HCT116 (cell line): ENCODE measurements around the gene SF3B5. TPM values are rescaled to one million over a fixed set of nuclear protein-coding genes. Genes with fewer than 3 reads are reported as not detected.

ENCODE experiments used
- ATAC-seq: fragments of 200-7000 bp; cut with Tn5 transposase; 2 replicates; pipeline ENCODE4 v1.9.1; 2020; ENCODE audit warnings: mild to moderate bottlenecking, moderate library complexity
- BruUV-seq: library from RNA; stranded (reverse); fragments of 400-500 nt; replicated peaks from 2 replicates; lab custom pipeline; 2021; lab: Mats Ljungman, UMichigan
- CTCF ChIA-PET: fragments of 300-600 bp; sonication (Branson Sonifier 250); formaldehyde crosslinking; loops from one replicate; lab custom pipeline; 2021; ENCODE audit warnings: antibody characterized with exemption; lab: Charles Lee
- POLR2A ChIA-PET: fragments of 300-600, 350-600 bp; sonication (Branson Sonifier 250); formaldehyde crosslinking; loops from one replicate; lab custom pipeline; 2021; ENCODE audit warnings: antibody characterized with exemption; lab: Charles Lee
- RAD21 ChIA-PET, 2 experiments: fragments of 300-600 bp; sonication (Branson Sonifier 250); formaldehyde crosslinking; loops; one replicate each; lab custom pipeline; 2023; ENCODE audit warnings: low total read pairs in 2 of 2; ENCODE audit not compliant: uncharacterized antibody in 2 of 2, unreplicated experiment in 2 of 2, low non-redundant PET in 1 of 2; lab: Charles Lee
- DNase-seq: peaks from one replicate; pipeline ENCODE4 v3.0.0-alpha.2; 2010; ENCODE audit warnings: low read depth, low spot score
- H2AFZ ChIP-seq: fragments of 200-600 bp; shearing (Covaris generic), sonication (generic); 2 replicates; pipeline ENCODE4 v1.6.1; 2017; ENCODE audit warnings: low read depth, mixed run types, mixed read lengths, antibody characterized with exemption, low read length; ENCODE audit not compliant: poor library complexity, severe bottlenecking
- H3K27ac ChIP-seq: 2 replicates; pipeline ENCODE4 v1.5.1; 2012; ENCODE audit warnings: low read depth, low read length
- H3K27me3 ChIP-seq: fragments of 200-600 bp; sonication (generic); 2 replicates; pipeline ENCODE4 v1.6.1; 2016; ENCODE audit warnings: mixed run types, low read length, mixed read lengths; ENCODE audit not compliant: insufficient read depth
- H3K36me3 ChIP-seq, 2 experiments: fragments of 200-500 bp in 1 of 2; fragments of 200-600 bp in 1 of 2; sonication (Bioruptor generic) in 1 of 2; sonication (generic) in 1 of 2; 2 replicates each; pipeline versions ENCODE4 v1.5.1 to v1.6.1; 2014 to 2016; ENCODE audit warnings: low read length in 2 of 2, inconsistent platforms in 1 of 2, mixed read lengths in 1 of 2, mixed run types in 1 of 2; ENCODE audit not compliant: insufficient read depth in 2 of 2, control insufficient read depth in 1 of 2
- H3K4me1 ChIP-seq, 2 experiments: fragments of 200-600 bp in 1 of 2; sonication (generic) in 1 of 2; 2 replicates each; pipeline versions ENCODE4 v1.5.1 to v1.6.1; 2012 to 2017; ENCODE audit warnings: low read length in 2 of 2, inconsistent platforms in 1 of 2, mild to moderate bottlenecking in 1 of 2, mixed read lengths in 1 of 2, mixed run types in 1 of 2, moderate library complexity in 1 of 2; ENCODE audit not compliant: insufficient read depth in 2 of 2, control insufficient read depth in 1 of 2
- H3K4me2 ChIP-seq: fragments of 200-600 bp; sonication (generic); 2 replicates; pipeline ENCODE4 v1.6.1; 2017; ENCODE audit warnings: mixed run types, low read length, mixed read lengths
- H3K4me3 ChIP-seq, 2 experiments: fragments of 200-600 bp in 1 of 2; sonication (generic) in 1 of 2; replicated peaks in 1 of 2; 2 replicates each; pipeline ENCODE4 v1.5.1; 2011 to 2016; ENCODE audit warnings: low read length in 2 of 2, control low read depth in 1 of 2, low read depth in 1 of 2, mild to moderate bottlenecking in 1 of 2, mixed read lengths in 1 of 2, mixed run types in 1 of 2
- H3K79me2 ChIP-seq: fragments of 200-600 bp; sonication (generic); 2 replicates; pipeline ENCODE4 v1.6.1; 2017; ENCODE audit warnings: mild to moderate bottlenecking, mixed run types, low read length, moderate library complexity, mixed read lengths; ENCODE audit not compliant: insufficient read depth
- H3K9ac ChIP-seq: fragments of 200-600 bp; sonication (generic); 2 replicates; pipeline ENCODE4 v1.6.1; 2016; ENCODE audit warnings: low read length, mixed read lengths
- H3K9me2 ChIP-seq: fragments of 200-600 bp; sonication (generic), shearing (Covaris generic); 2 replicates; pipeline ENCODE4 v1.6.1; 2017; ENCODE audit warnings: mixed run types, mild to moderate bottlenecking, moderate library complexity; ENCODE audit not compliant: insufficient read depth
- H3K9me3 ChIP-seq, 2 experiments: fragments of 200-500 bp in 1 of 2; fragments of 200-600 bp in 1 of 2; sonication (Bioruptor generic) in 1 of 2; sonication (generic) in 1 of 2; 2 replicates each; pipeline ENCODE4 v1.6.1; 2014 to 2017; ENCODE audit warnings: low read length in 2 of 2, mixed read lengths in 2 of 2, inconsistent platforms in 1 of 2, low read depth in 1 of 2, mild to moderate bottlenecking in 1 of 2, mixed run types in 1 of 2, moderate library complexity in 1 of 2; ENCODE audit not compliant: control insufficient read depth in 1 of 2, insufficient read depth in 1 of 2
- H4K20me1 ChIP-seq: fragments of 200-600 bp; sonication (generic), shearing (Covaris generic); 2 replicates; pipeline ENCODE4 v1.6.1; 2017; ENCODE audit warnings: mixed run types, mild to moderate bottlenecking, moderate library complexity; ENCODE audit not compliant: insufficient read depth
- ATF3 ChIP-seq: IDR thresholded peaks from 2 replicates; pipeline ENCODE4 v1.6.1; 2012
- CBX3 ChIP-seq: IDR thresholded peaks from 2 replicates; pipeline ENCODE4 v1.6.1; 2012; ENCODE audit warnings: low read depth
- CEBPB ChIP-seq: IDR thresholded peaks from 2 replicates; pipeline ENCODE4 v1.6.1; 2012; ENCODE audit warnings: low read depth
- CTCF ChIP-seq, 3 experiments: fragments of 200-600 bp in 1 of 3; sonication (generic) in 1 of 3; IDR thresholded peaks in 2 of 3; conservative IDR thresholded peaks in 1 of 3; 2 replicates each; pipeline ENCODE4 v1.5.1; 2012 to 2017; ENCODE audit warnings: low read depth in 2 of 3, low read length in 2 of 3, antibody characterized with exemption in 1 of 3, borderline replicate concordance in 1 of 3, control low read depth in 1 of 3, mild to moderate bottlenecking in 1 of 3, mixed read lengths in 1 of 3, mixed run types in 1 of 3, moderate library complexity in 1 of 3; ENCODE audit not compliant: insufficient read depth in 1 of 3
- EGR1 ChIP-seq: IDR thresholded peaks from 2 replicates; pipeline ENCODE4 v1.6.1; 2012; ENCODE audit warnings: low read depth
- ELF1 ChIP-seq: IDR thresholded peaks from 2 replicates; pipeline ENCODE4 v1.6.1; 2012; ENCODE audit warnings: low read depth, borderline replicate concordance
- EZH2 ChIP-seq: fragments of 200-600 bp; sonication (generic); IDR thresholded peaks from 2 replicates; pipeline ENCODE4 v1.6.1; 2017; ENCODE audit warnings: antibody characterized with exemption, mixed run types
- FOSL1 ChIP-seq: IDR thresholded peaks from 2 replicates; pipeline ENCODE4 v1.6.1; 2012; ENCODE audit warnings: low read depth
- JUND ChIP-seq: IDR thresholded peaks from 2 replicates; pipeline ENCODE4 v1.6.1; 2012
- MAX ChIP-seq: IDR thresholded peaks from 2 replicates; pipeline ENCODE4 v1.6.1; 2012
- POLR2A ChIP-seq: IDR thresholded peaks from 2 replicates; pipeline ENCODE4 v1.7.0; 2011; ENCODE audit warnings: borderline replicate concordance; ENCODE audit not compliant: insufficient read depth, insufficient read length; ENCODE audit errors: extremely low read depth
- POLR2AphosphoS5 ChIP-seq: IDR thresholded peaks from 2 replicates; pipeline ENCODE4 v1.6.1; 2011; ENCODE audit warnings: mild to moderate bottlenecking, low read depth, low read length, moderate library complexity
- RAD21 ChIP-seq: IDR thresholded peaks from 2 replicates; pipeline ENCODE4 v1.6.1; 2012; ENCODE audit warnings: low read depth, mild to moderate bottlenecking
- REST ChIP-seq: IDR thresholded peaks from 2 replicates; pipeline ENCODE4 v1.6.1; 2012; ENCODE audit warnings: low read depth
- SIN3A ChIP-seq: IDR thresholded peaks from 2 replicates; pipeline ENCODE4 v1.6.1; 2012; ENCODE audit warnings: low read depth
- SRF ChIP-seq: IDR thresholded peaks from 2 replicates; pipeline ENCODE4 v1.6.1; 2012; ENCODE audit warnings: low read depth
- TCF7L2 ChIP-seq: IDR thresholded peaks from 2 replicates; pipeline ENCODE4 v1.7.0; 2011; ENCODE audit warnings: borderline replicate concordance, inconsistent platforms; ENCODE audit not compliant: insufficient read depth, insufficient read length; ENCODE audit errors: extremely low read depth
- ZBTB33 ChIP-seq: IDR thresholded peaks from 2 replicates; pipeline ENCODE4 v1.6.1; 2011; ENCODE audit warnings: mild to moderate bottlenecking, low read length, moderate library complexity; ENCODE audit not compliant: insufficient replicate concordance; ENCODE audit errors: extremely low read depth
- ZFX ChIP-seq: fragments of 450-650 bp; IDR thresholded peaks from 2 replicates; pipeline ENCODE4 v1.6.1; 2017
- intact Hi-C: fragments of 100-400 bp; cut with micrococcal nuclease; formaldehyde crosslinking; loops from 2 replicates; pipeline ENCODE4 v1.10.0; 2022
- total RNA-seq: library from RNA; stranded (reverse); gene quantifications from one replicate; pipeline ENCODE4 v1.2.1, GENCODE V29; 2021; ENCODE audit not compliant: unreplicated experiment

Gene SF3B5
- total RNA-seq, 1 experiment from 2014 or later: 173 TPM

- POLR2A ChIA-PET: no interaction called here
- Histone ChIP-seq H3K36me3 (no peaks in the 10 kb centered on the region), H3K9me2 (no peaks in the 10 kb centered on the region), H3K9me3 (no peaks in the 10 kb centered on the region), H3K4me2 (no peak overlapping the region), H3K27ac (no peak overlapping the region), H3K79me2 (no peaks in the 10 kb centered on the region), H3K27me3 (no peaks in the 10 kb centered on the region), H3K9ac (no peak overlapping the region), H2AFZ (no peak overlapping the region), H3K4me3 (no peak overlapping the region), H3K4me1 (no peaks in the 10 kb centered on the region), H4K20me1 (no peaks in the 10 kb centered on the region)
- no peak for TF ChIP-seq RAD21
- no peak for TF ChIP-seq ZFX
- no peak for TF ChIP-seq CTCF (IDR thresholded peaks at IDR 0.05 in 2 of 3, conservative IDR thresholded peaks at IDR 0.05 in 1 of 3; ENCODE audit: borderline replicate concordance in 1 of 3, insufficient read depth in 1 of 3, low read depth in 2 of 3, low read length in 2 of 3)
- no peak for TF ChIP-seq CEBPB
- no peak for TF ChIP-seq FOSL1
- TF ChIP-seq TCF7L2: no peak
- no peak for TF ChIP-seq REST
- TF ChIP-seq MAX: no peak
- no peak for TF ChIP-seq POLR2AphosphoS5
- no peak for TF ChIP-seq ATF3
- TF ChIP-seq EGR1: no peak
- TF ChIP-seq EZH2: no peak
- TF ChIP-seq CBX3: no peak
- TF ChIP-seq SRF: no peak
- no peak for TF ChIP-seq ZBTB33
- no peak for TF ChIP-seq ELF1
- TF ChIP-seq SIN3A: no peak
- no peak for TF ChIP-seq POLR2A
- TF ChIP-seq JUND: no peak
- intact Hi-C loops: no loop called here
- ATAC-seq: no peak
- DNase-seq: no peak
- CTCF ChIA-PET: no interaction called here
- BruUV-seq: no TSS peak
- RAD21 ChIA-PET: no interaction called here
Observed at GRCh38 chr6:144073024-144073423, 22.3 kb downstream of the SF3B5 start.
